H1 (cell line): ENCODE data around the gene UCHL5. TPM values are rescaled to one million over a fixed set of nuclear protein-coding genes. Genes with fewer than 3 reads are reported as not detected.

Source experiments
- CTCF ChIA-PET: fragments of 300-600 bp; sonication (Branson Sonifier 250); formaldehyde crosslinking; loops from one replicate; lab custom pipeline; 2021; ENCODE audit not compliant: partially characterized antibody; lab: Charles Lee
- POLR2A ChIA-PET: fragments of 300-600 bp; sonication (Branson Sonifier 250); formaldehyde crosslinking; loops from one replicate; lab custom pipeline; 2021; ENCODE audit warnings: inconsistent platforms; ENCODE audit not compliant: partially characterized antibody; lab: Charles Lee
- DNase-seq, 2 experiments: peaks; one replicate each; pipeline versions ENCODE4 v3.0.0 to v3.0.0-alpha.2; 2010 to 2022; ENCODE audit warnings: low spot score in 2 of 2, low read depth in 1 of 2, mixed read lengths in 1 of 2
- FAIRE-seq: peaks from 2 replicates; lab custom pipeline; 2011; peaks lifted over from hg19 to GRCh38; lab: Jason Lieb, UNC
- H2AFZ ChIP-seq: 2 replicates; pipeline ENCODE4 v1.8.1; 2012; ENCODE audit warnings: low read length, inconsistent platforms
- H2AK5ac ChIP-seq: 2 replicates; pipeline ENCODE4 v1.6.1; 2013; ENCODE audit warnings: low read depth, low read length
- H2BK120ac ChIP-seq: replicated peaks from 2 replicates; pipeline ENCODE3; 2013; ENCODE audit warnings: low read depth, low read length, inconsistent platforms
- H2BK12ac ChIP-seq: 2 replicates; pipeline ENCODE4 v1.6.1; 2013; ENCODE audit warnings: low read depth, low read length
- H2BK15ac ChIP-seq: 2 replicates; pipeline ENCODE4 v1.6.1; 2013; ENCODE audit warnings: low read length
- H2BK20ac ChIP-seq: 2 replicates; pipeline ENCODE4 v1.6.1; 2013; ENCODE audit warnings: low read length
- H2BK5ac ChIP-seq: 2 replicates; pipeline ENCODE4 v1.6.1; 2013; ENCODE audit warnings: low read depth, low read length
- H3K14ac ChIP-seq: 2 replicates; pipeline ENCODE4 v1.6.1; 2013; ENCODE audit warnings: inconsistent platforms; ENCODE audit not compliant: insufficient read length
- H3K18ac ChIP-seq: 2 replicates; pipeline ENCODE4 v1.6.1; 2013; ENCODE audit warnings: low read length; ENCODE audit errors: extremely low read depth
- H3K23ac ChIP-seq: 2 replicates; pipeline ENCODE4 v1.6.1; 2013; ENCODE audit warnings: inconsistent platforms; ENCODE audit not compliant: insufficient read length
- H3K23me2 ChIP-seq: 2 replicates; pipeline ENCODE4 v1.6.1; 2013; ENCODE audit warnings: low read depth, low read length
- H3K27ac ChIP-seq: 2 replicates; pipeline ENCODE4 v1.6.1; 2011; ENCODE audit warnings: low read depth, low read length, inconsistent platforms
- H3K27me3 ChIP-seq, 4 experiments: replicated peaks in 1 of 4; 1 replicate in 1 of 4; 2 replicates in 3 of 4; pipeline versions ENCODE4 v1.6.1 to v1.8.1; 2011 to 2013; ENCODE audit warnings: low read length in 3 of 4, mild to moderate bottlenecking in 3 of 4, inconsistent platforms in 2 of 4, mixed read lengths in 2 of 4, moderate library complexity in 1 of 4; ENCODE audit not compliant: control insufficient read depth in 3 of 4, insufficient read depth in 3 of 4; ENCODE audit errors: extremely low read depth in 1 of 4
- H3K36me3 ChIP-seq, 4 experiments: 2 replicates each; pipeline versions ENCODE4 v1.6.1 to v1.8.1; 2011 to 2013; ENCODE audit warnings: mild to moderate bottlenecking in 4 of 4, low read length in 3 of 4, moderate library complexity in 2 of 4, control low read depth in 1 of 4, inconsistent platforms in 1 of 4; ENCODE audit not compliant: insufficient read depth in 4 of 4, control insufficient read depth in 2 of 4
- H3K4ac ChIP-seq: replicated peaks from 2 replicates; pipeline ENCODE3; 2013; ENCODE audit warnings: low read length, low read depth, mixed read lengths, inconsistent platforms; ENCODE audit not compliant: insufficient read length
- H3K4me1 ChIP-seq, 4 experiments: replicated peaks in 1 of 4; 1 replicate in 1 of 4; 2 replicates in 3 of 4; pipeline versions ENCODE4 v1.6.1 to v1.8.1; 2011 to 2013; ENCODE audit warnings: low read length in 3 of 4, inconsistent platforms in 2 of 4, mixed read lengths in 1 of 4; ENCODE audit not compliant: insufficient read depth in 4 of 4, control insufficient read depth in 3 of 4
- H3K4me2 ChIP-seq, 2 experiments: 2 replicates each; pipeline versions ENCODE4 v1.6.1 to v1.8.1; 2011 to 2013; ENCODE audit warnings: low read depth in 2 of 2, low read length in 2 of 2, control low read depth in 1 of 2, inconsistent platforms in 1 of 2, mild to moderate bottlenecking in 1 of 2; ENCODE audit not compliant: insufficient read depth in 1 of 2
- H3K4me3 ChIP-seq, 4 experiments: fragments of 200-600, 300-600 bp in 1 of 4; sonication (generic), shearing (Covaris generic), sonication (Bioruptor Twin) in 1 of 4; 2 replicates each; pipeline versions ENCODE4 v1.5.1 to v1.8.1; 2011 to 2016; ENCODE audit warnings: low read length in 4 of 4, low read depth in 3 of 4, control low read depth in 2 of 4, inconsistent platforms in 2 of 4, mild to moderate bottlenecking in 2 of 4, mixed read lengths in 1 of 4, moderate library complexity in 1 of 4; ENCODE audit not compliant: insufficient read depth in 2 of 4; ENCODE audit errors: extremely low read depth in 1 of 4
- H3K56ac ChIP-seq: replicated peaks from 2 replicates; pipeline ENCODE3; 2013; ENCODE audit warnings: low read depth, mild to moderate bottlenecking, mixed read lengths, low read length, inconsistent platforms; ENCODE audit not compliant: insufficient read length
- H3K79me1 ChIP-seq: 2 replicates; pipeline ENCODE4 v1.6.1; 2013; ENCODE audit warnings: low read depth, low read length, control low read depth
- H3K79me2 ChIP-seq, 2 experiments: 2 replicates each; pipeline versions ENCODE4 v1.6.1 to v1.8.1; 2012 to 2013; ENCODE audit warnings: low read length in 2 of 2, mild to moderate bottlenecking in 2 of 2, inconsistent platforms in 1 of 2; ENCODE audit not compliant: insufficient read depth in 2 of 2, control insufficient read depth in 1 of 2
- H3K9ac ChIP-seq, 4 experiments: replicated peaks in 1 of 4; 1 replicate in 1 of 4; 2 replicates in 3 of 4; pipeline versions ENCODE4 v1.6.1 to v1.8.1; 2011 to 2013; ENCODE audit warnings: low read depth in 3 of 4, low read length in 3 of 4, control low read depth in 2 of 4, mild to moderate bottlenecking in 2 of 4, moderate library complexity in 2 of 4, inconsistent platforms in 1 of 4; ENCODE audit errors: extremely low read depth in 1 of 4
- H3K9me3 ChIP-seq, 2 experiments: 2 replicates each; pipeline versions ENCODE4 v1.6.1 to v1.8.1; 2012 to 2013; ENCODE audit warnings: mild to moderate bottlenecking in 2 of 2, moderate library complexity in 2 of 2, control low read depth in 1 of 2, inconsistent platforms in 1 of 2, low read depth in 1 of 2, low read length in 1 of 2, mixed read lengths in 1 of 2; ENCODE audit not compliant: insufficient read depth in 2 of 2
- H4K20me1 ChIP-seq, 2 experiments: replicated peaks in 1 of 2; 2 replicates each; pipeline versions ENCODE3 to v1.8.1; 2011 to 2013; ENCODE audit warnings: inconsistent platforms in 2 of 2, low read length in 2 of 2, mild to moderate bottlenecking in 1 of 2; ENCODE audit not compliant: insufficient read depth in 2 of 2, control insufficient read depth in 1 of 2
- H4K5ac ChIP-seq: 2 replicates; pipeline ENCODE4 v1.6.1; 2013; ENCODE audit warnings: low read length, low read depth, mixed read lengths, inconsistent platforms; ENCODE audit not compliant: insufficient read length
- H4K8ac ChIP-seq: 2 replicates; pipeline ENCODE4 v1.8.0; 2013; ENCODE audit warnings: mild to moderate bottlenecking, moderate library complexity, low read length, inconsistent platforms; ENCODE audit not compliant: insufficient read depth; ENCODE audit errors: extremely low read depth
- H4K91ac ChIP-seq: replicated peaks from 2 replicates; pipeline ENCODE3; 2013; ENCODE audit warnings: low read length, mixed read lengths, inconsistent platforms; ENCODE audit not compliant: insufficient read length
- CBX5 ChIP-seq: fragments of 300-800, 300-1000 bp; sonication (generic); IDR thresholded peaks from 2 replicates; pipeline ENCODE4 v1.7.1; 2016; ENCODE audit warnings: antibody characterized with exemption, low read length, low read depth
- HDAC2 ChIP-seq, 2 experiments: fragments of 300-600 bp in 1 of 2; sonication (generic) in 1 of 2; IDR thresholded peaks; 2 replicates each; pipeline ENCODE4 v1.6.1; 2011 to 2012; ENCODE audit warnings: low read depth in 2 of 2, low read length in 2 of 2, mild to moderate bottlenecking in 2 of 2, moderate library complexity in 2 of 2, borderline replicate concordance in 1 of 2, inconsistent platforms in 1 of 2
- KDM4A ChIP-seq: IDR thresholded peaks from one replicate; pipeline ENCODE4 v1.7.1; 2012; ENCODE audit warnings: low read depth, mild to moderate bottlenecking, moderate library complexity, low read length, inconsistent platforms; ENCODE audit not compliant: severe bottlenecking
- SP4 ChIP-seq: IDR thresholded peaks from 2 replicates; pipeline ENCODE4 v1.6.1; 2012; ENCODE audit warnings: low read length, inconsistent platforms
- WGBS, 2 experiments: shearing (Covaris generic) in 1 of 2; methylation state at CpG; one replicate each; pipeline versions ENCODE4 v1.1.6 to v1.1.7; 2013 to 2015; ENCODE audit warnings: low lambda C conversion rate in 2 of 2, mixed read lengths in 2 of 2, inconsistent platforms in 1 of 2, low coverage in 1 of 2, missing lambda C conversion rate in 1 of 2; ENCODE audit not compliant: insufficient replicate concordance in 2 of 2, insufficient coverage in 1 of 2, insufficient read length in 1 of 2; ENCODE audit errors: extremely low coverage in 1 of 2, missing lambda C conversion rate in 1 of 2; 5-methylcytosine and 5-hydroxymethylcytosine counted together
- polyA plus RNA-seq, 7 experiments: library from polyadenylated mRNA; depleted of rRNA in 3 of 7; stranded (reverse) in 5 of 7; unstranded in 2 of 7; fragments of >200 nt in 5 of 7; fragments of 200-250 nt in 2 of 7; gene quantifications; 1 replicate in 5 of 7; 2 replicates in 1 of 7; 4 replicates in 1 of 7; pipeline versions ENCODE4 v1.2.1 to v1.2.3, GENCODE V29; 2011 to 2013; ENCODE audit warnings: missing spikeins in 2 of 7, mixed read lengths in 2 of 7
- total RNA-seq: library from RNA; stranded (reverse); fragmentation: NEBNext Ultra II Directional; extraction: Animal tissue kit (Norgen Biotek cat#: 25700); gene quantifications from 2 replicates; pipeline ENCODE4 v1.2.1, GENCODE V29; 2021
- TF ChIP-seq, protein P1 (sequence below): IDR thresholded peaks from 2 replicates; pipeline ENCODE4 v1.6.1; 2011; ENCODE audit warnings: low read depth, mild to moderate bottlenecking, low read length; ENCODE audit not compliant: insufficient read depth

UCHL5 gene
- total and polyA plus RNA-seq, 2 of the 8 experiments (the other 6 are each of a cell fraction or from before 2014, with no cell fraction given), result 12.0 to 40.0 TPM

GRCh38 chr1:192986110-192986747 is 72.9 kb downstream of the UCHL5 start:
- Histone ChIP-seq H2BK15ac (no peak overlapping the region), H3K14ac (no peak overlapping the region), H3K27me3 (no peaks in the 10 kb centered on the region), H3K9me3 (no peaks in the 10 kb centered on the region; a peak in 1 of 4 replicates), H3K4me1 (no peaks in the 10 kb centered on the region), H3K4ac (no peak overlapping the region), H4K91ac (no peak overlapping the region), H4K8ac (no peak overlapping the region), H2AK5ac (no peak overlapping the region), H2BK12ac (no peak overlapping the region), H3K36me3 (no peaks in the 10 kb centered on the region), H3K56ac (no peak overlapping the region), H3K4me2 (no peak overlapping the region), H3K23ac (no peak overlapping the region), H3K9ac (no peak overlapping the region), H3K79me1 (no peaks in the 10 kb centered on the region), H3K79me2 (no peaks in the 10 kb centered on the region), H2BK20ac (no peak overlapping the region), H4K5ac (no peak overlapping the region), H2BK5ac (no peak overlapping the region), H3K23me2 (no peaks in the 10 kb centered on the region), H3K27ac (no peak overlapping the region), H2BK120ac (no peak overlapping the region), H3K18ac (no peak overlapping the region), H4K20me1 (no peaks in the 10 kb centered on the region), H3K4me3 (no peak overlapping the region), H2AFZ (no peak overlapping the region)
- no peak for DNase-seq
- no peak for FAIRE-seq
- no peak for TF ChIP-seq HDAC2 (IDR thresholded peaks at IDR 0.05; ENCODE audit: borderline replicate concordance in 1 of 2, low read depth in 2 of 2, low read length in 2 of 2)
- no peak for TF ChIP-seq KDM4A
- TF ChIP-seq CBX5, result no peak
- no peak for TF ChIP-seq SP4
- TF ChIP-seq, protein P1, sequence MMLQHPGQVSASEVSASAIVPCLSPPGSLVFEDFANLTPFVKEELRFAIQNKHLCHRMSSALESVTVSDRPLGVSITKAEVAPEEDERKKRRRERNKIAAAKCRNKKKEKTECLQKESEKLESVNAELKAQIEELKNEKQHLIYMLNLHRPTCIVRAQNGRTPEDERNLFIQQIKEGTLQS, result no peak
- ChIA-PET POLR2A (interaction anchor here (1.5 kb wide), 1 partner anchor 14 kb away, joined by 3 read pairs; no protein-coding TSS in a partner anchor), CTCF (interaction anchor here (1.4 kb wide), 1 partner anchor 12 kb away, joined by 7 read pairs; no protein-coding TSS in a partner anchor)
- WGBS, 2 experiments, result 87% methylated on average over 8 of the region's 8 CpGs; no CpG with 5 or more reads in 1 of the 2 experiments
